Fibroblast of lung (primary cell): ENCODE measurements around the gene SDC4. TPM values are rescaled to one million over a fixed set of nuclear protein-coding genes. Genes with fewer than 3 reads are reported as not detected.

ENCODE experiments used
- DNase-seq, 2 donors: peaks; one replicate each; pipeline versions ENCODE4 v3.0.0 to v3.0.0-alpha.2; 2010; ENCODE audit warnings: low read depth in 2 of 2
- H2AFZ ChIP-seq: 2 replicates; pipeline ENCODE4 v1.5.1; 2012; ENCODE audit warnings: low read length, control low read depth, inconsistent platforms
- H3K27ac ChIP-seq: 2 replicates; pipeline ENCODE4 v1.5.1; 2011; ENCODE audit warnings: low read length, control low read depth; ENCODE audit not compliant: insufficient read depth
- H3K27me3 ChIP-seq: 2 replicates; pipeline ENCODE4 v1.5.1; 2011; ENCODE audit warnings: mild to moderate bottlenecking, low read length; ENCODE audit not compliant: control insufficient read depth, insufficient read depth
- H3K36me3 ChIP-seq: 2 replicates; pipeline ENCODE4 v1.5.1; 2011; ENCODE audit warnings: low read length; ENCODE audit not compliant: control insufficient read depth, insufficient read depth
- H3K4me1 ChIP-seq: 2 replicates; pipeline ENCODE4 v1.5.1; 2011; ENCODE audit warnings: low read length; ENCODE audit not compliant: control insufficient read depth, insufficient read depth; ENCODE audit errors: extremely low read depth
- H3K4me2 ChIP-seq: 2 replicates; pipeline ENCODE4 v1.5.1; 2011; ENCODE audit warnings: low read length, control low read depth; ENCODE audit not compliant: insufficient read depth; ENCODE audit errors: extremely low read depth
- H3K4me3 ChIP-seq, 4 experiments: fragments of 200-600 bp in 1 of 4; sonication (generic) in 1 of 4; replicated peaks in 1 of 4; 2 replicates each; pipeline ENCODE4 v1.5.1; 2011 to 2016; ENCODE audit warnings: low read length in 4 of 4, low read depth in 3 of 4, mild to moderate bottlenecking in 3 of 4, control low read depth in 2 of 4, inconsistent platforms in 1 of 4, mixed read lengths in 1 of 4; ENCODE audit not compliant: insufficient read depth in 1 of 4; ENCODE audit errors: control extremely low read depth in 1 of 4
- H3K79me2 ChIP-seq: 2 replicates; pipeline ENCODE4 v1.5.1; 2012; ENCODE audit warnings: mild to moderate bottlenecking, low read length, inconsistent platforms; ENCODE audit not compliant: control insufficient read depth, insufficient read depth
- H3K9ac ChIP-seq: 2 replicates; pipeline ENCODE4 v1.5.1; 2011; ENCODE audit warnings: mild to moderate bottlenecking, low read length, control low read depth; ENCODE audit not compliant: insufficient read depth
- H3K9me3 ChIP-seq: 2 replicates; pipeline ENCODE4 v1.5.1; 2012; ENCODE audit warnings: low read depth, low read length; ENCODE audit not compliant: control insufficient read depth, insufficient read depth
- H4K20me1 ChIP-seq: 2 replicates; pipeline ENCODE4 v1.5.1; 2011; ENCODE audit warnings: low read length; ENCODE audit not compliant: control insufficient read depth, insufficient read depth; ENCODE audit errors: extremely low read depth
- CTCF ChIP-seq, 2 donors: IDR thresholded peaks in 1 of 2; conservative IDR thresholded peaks in 1 of 2; 1 replicate in 1 of 2; 2 replicates in 1 of 2; pipeline ENCODE4 v1.5.1; 2011 to 2012; ENCODE audit warnings: low read length in 2 of 2, control low read depth in 1 of 2, inconsistent platforms in 1 of 2, low read depth in 1 of 2, mild to moderate bottlenecking in 1 of 2
- EZH2 ChIP-seq: IDR thresholded peaks from 2 replicates; pipeline ENCODE4 v1.5.1; 2012; ENCODE audit warnings: low read length, control low read depth, mild to moderate bottlenecking; ENCODE audit errors: missing control alignments
- polyA plus RNA-seq, 2 donors: library from polyadenylated mRNA; depleted of rRNA in 1 of 2; stranded (reverse) in 1 of 2; unstranded in 1 of 2; fragments of >200 nt; gene quantifications; 2 replicates each; pipeline ENCODE4 v1.2.1, GENCODE V29; 2011 to 2012; ENCODE audit warnings: missing spikeins in 1 of 2
- total RNA-seq: library from RNA; depleted of rRNA; stranded (reverse); fragments of >200 nt; gene quantifications from 2 replicates; pipeline ENCODE4 v1.2.1, GENCODE V29; 2014

Gene SDC4
- total and polyA plus RNA-seq, 2 donors (not counting 1 experiment from before 2014, with no cell fraction given): 175 to 312 TPM

DNA sequence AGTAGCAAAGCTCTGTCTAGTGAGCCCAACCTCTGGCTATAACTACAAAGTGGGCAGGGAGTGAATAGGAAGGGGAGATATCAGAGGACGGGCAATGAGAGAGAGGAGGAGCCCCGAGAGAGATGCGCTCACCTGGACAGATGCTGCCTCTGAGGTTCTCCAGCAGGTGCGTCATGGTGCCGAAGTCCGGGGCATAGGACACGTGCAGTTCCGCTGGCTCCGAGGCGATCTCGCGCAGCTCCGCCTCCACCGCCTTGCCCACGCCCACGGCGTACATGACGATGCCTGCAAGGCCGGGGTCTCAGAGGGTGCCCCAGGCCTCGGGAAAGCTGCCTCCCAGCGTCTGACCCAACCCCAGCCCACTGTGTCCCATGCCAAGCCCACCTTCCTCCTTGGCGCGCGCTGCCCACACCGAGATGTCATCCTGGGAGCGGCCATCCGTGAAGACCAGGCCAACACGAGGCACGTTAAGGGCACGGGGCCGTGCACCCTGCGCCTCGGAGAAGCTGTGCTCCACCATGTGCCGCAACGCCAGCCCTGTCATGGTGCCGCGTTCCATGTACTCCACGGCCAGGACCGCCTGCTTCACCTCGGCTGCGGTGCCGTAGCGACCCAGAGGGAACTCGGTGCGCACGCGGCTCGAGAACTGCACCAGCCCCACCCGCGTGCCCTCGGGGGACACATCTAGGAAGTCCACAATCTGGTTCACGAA, 50.3 kb downstream of the SDC4 start:
- no peak overlapping the region for H3K4me2 ChIP-seq
- H3K27me3 ChIP-seq: peaks cover under 1% of the 10 kb centered on the region
- H3K4me1 ChIP-seq: peaks cover 2% of the 10 kb centered on the region
- no peaks in the 10 kb centered on the region for H3K79me2 ChIP-seq
- H3K4me3 ChIP-seq: no peak overlapping the region
- no peaks in the 10 kb centered on the region for H4K20me1 ChIP-seq
- TF ChIP-seq CTCF (conservative IDR thresholded peaks at IDR 0.05 in 1 of 2, IDR thresholded peaks at IDR 0.05 in 1 of 2; ENCODE audit: low read depth in 1 of 2, low read length in 2 of 2): no peak
- no peak for TF ChIP-seq EZH2
- H3K36me3 ChIP-seq: no peaks in the 10 kb centered on the region
- no peak overlapping the region for H3K9ac ChIP-seq
- no peak overlapping the region for H3K27ac ChIP-seq
- DNase-seq: no peak
- H2AFZ ChIP-seq: no peak overlapping the region
- no peaks in the 10 kb centered on the region for H3K9me3 ChIP-seq

GRCh38 chr20:45294659-45295058, 53.6 kb downstream of the SDC4 start:
- Histone ChIP-seq H3K79me2 (no peaks in the 10 kb centered on the region), H3K4me3 (no peak overlapping the region), H2AFZ (no peak overlapping the region), H3K27ac (no peak overlapping the region), H3K27me3 (peaks cover 6% of the 10 kb centered on the region), H3K9ac (no peak overlapping the region), H4K20me1 (no peaks in the 10 kb centered on the region), H3K9me3 (no peaks in the 10 kb centered on the region), H3K4me1 (peaks cover 2% of the 10 kb centered on the region), H3K36me3 (no peaks in the 10 kb centered on the region), H3K4me2 (no peak overlapping the region)
- TF ChIP-seq EZH2 (no peak), CTCF (conservative IDR thresholded peaks at IDR 0.05 in 1 of 2, IDR thresholded peaks at IDR 0.05 in 1 of 2; ENCODE audit: low read depth in 1 of 2, low read length in 2 of 2) (no peak)
- no peak for DNase-seq

- H3K27ac ChIP-seq: no peak overlapping the region
- no peak for DNase-seq
- H3K36me3 ChIP-seq: no peaks in the 10 kb centered on the region
- no peak overlapping the region for H2AFZ ChIP-seq
- no peak for TF ChIP-seq EZH2
- no peak overlapping the region for H3K9ac ChIP-seq
- H3K9me3 ChIP-seq: no peaks in the 10 kb centered on the region
- peaks cover 7% of the 10 kb centered on the region for H3K27me3 ChIP-seq
- no peaks in the 10 kb centered on the region for H3K79me2 ChIP-seq
- peak overlapping the region in 3 of 4 experiments; percentile 9 to 63 (median 18) for H3K4me3 ChIP-seq
- H3K4me1 ChIP-seq: peaks cover 2% of the 10 kb centered on the region
- H4K20me1 ChIP-seq: no peaks in the 10 kb centered on the region
- H3K4me2 ChIP-seq: peak overlapping the region; percentile 70
Measured at GRCh38 chr20:45294003-45294368, 54.2 kb downstream of the SDC4 start.
